Measurements from ENCODE around the gene KDM5A. TPM values are rescaled to one million over a fixed set of nuclear protein-coding genes. Genes with fewer than 3 reads are reported as not detected.

The KDM5A gene
- polyA plus RNA-seq, 3 donors, result 12.2 to 31.4 (median 17.1) TPM

- H4K20me1 ChIP-seq (ENCODE audit: insufficient read depth, low read length), result peaks cover 91% of the 10 kb centered on the region
- no peaks in the 10 kb centered on the region for H3K9me3 ChIP-seq (replicated peaks in 1 of 2; ENCODE audit: control insufficient read depth in 1 of 2, insufficient read depth in 1 of 2, low read length in 2 of 2)
- no peaks in the 10 kb centered on the region for H3K79me2 ChIP-seq (ENCODE audit: insufficient read depth, low read length)
- no peak for TF ChIP-seq CTCF (IDR thresholded peaks at IDR 0.05)
- no peak overlapping the region for H3K4me3 ChIP-seq (replicated peaks in 1 of 3; ENCODE audit: low read depth in 2 of 3, low read length in 3 of 3)
- intact Hi-C loops (cut with micrococcal nuclease), result no loop called here
- no peak overlapping the region for H3K4me2 ChIP-seq (replicated peaks; ENCODE audit: extremely low read depth, low read length, poor library complexity, severe bottlenecking)
- Mint-ChIP-seq H3K4me3 (no peak overlapping the region), H3K27ac (peak overlapping the region in 4 of 7 donors; percentile 1 to 55 (median 47)), H3K9me3 (no peaks in the 10 kb centered on the region), H3K36me3 (peaks cover 89 to 98% of the 10 kb centered on the region in 2 donors), H3K27me3 (ENCODE audit: low read depth in 3 of 3) (peaks cover 0 to 2% (median 0%) of the 10 kb centered on the region in 3 donors), H3K4me1 (no peaks in the 10 kb centered on the region)
- no peak overlapping the region for H3K9ac ChIP-seq (ENCODE audit: insufficient read depth, low read length, poor library complexity, severe bottlenecking)
- no peaks in the 10 kb centered on the region for H3K27me3 ChIP-seq (ENCODE audit: control insufficient read depth in 2 of 2, insufficient read depth in 2 of 2, low read length in 2 of 2)
- no peak for DNase-seq
- H3K27ac ChIP-seq (ENCODE audit: low read depth in 1 of 2, low read length in 2 of 2), result no peak overlapping the region
- 87% methylated on average over 8 of the region's 9 CpGs for WGBS (ENCODE audit: insufficient coverage)
- H2AFZ ChIP-seq (ENCODE audit: insufficient read depth, low read depth, low read length, poor library complexity, severe bottlenecking), result no peak overlapping the region
- H3K36me3 ChIP-seq (replicated peaks in 1 of 2; ENCODE audit: control insufficient read depth in 1 of 2, insufficient read depth in 2 of 2, low read length in 2 of 2), result peaks cover 99 to 100% of the 10 kb centered on the region in 2 donors
- H3K4me1 ChIP-seq (ENCODE audit: control insufficient read depth in 1 of 2, insufficient read depth in 2 of 2, low read length in 2 of 2), result no peaks in the 10 kb centered on the region
These were observed 70.2 kb downstream of the KDM5A start for GRCh38 chr12:318759-319515.

- no peak overlapping the region for H3K4me3 ChIP-seq (replicated peaks in 1 of 3; ENCODE audit: low read depth in 2 of 3, low read length in 3 of 3)
- H3K27me3 ChIP-seq (ENCODE audit: control insufficient read depth in 2 of 2, insufficient read depth in 2 of 2, low read length in 2 of 2), result no peaks in the 10 kb centered on the region
- no peak overlapping the region for H3K4me2 ChIP-seq (replicated peaks; ENCODE audit: extremely low read depth, low read length, poor library complexity, severe bottlenecking)
- no peak overlapping the region for H3K27ac ChIP-seq (ENCODE audit: low read depth in 1 of 2, low read length in 2 of 2)
- TF ChIP-seq CTCF (IDR thresholded peaks at IDR 0.05), result no peak
- Mint-ChIP-seq H3K36me3 (peaks cover 92 to 96% of the 10 kb centered on the region in 2 donors), H3K9me3 (no peaks in the 10 kb centered on the region), H3K27ac (no peak overlapping the region), H3K4me1 (no peaks in the 10 kb centered on the region), H3K27me3 (ENCODE audit: low read depth in 3 of 3) (peaks cover 0 to 1% (median 0%) of the 10 kb centered on the region in 3 donors), H3K4me3 (no peak overlapping the region)
- H3K79me2 ChIP-seq (ENCODE audit: insufficient read depth, low read length), result peaks cover 29% of the 10 kb centered on the region
- peaks cover 64% of the 10 kb centered on the region for H4K20me1 ChIP-seq (ENCODE audit: insufficient read depth, low read length)
- no peaks in the 10 kb centered on the region for H3K9me3 ChIP-seq (replicated peaks in 1 of 2; ENCODE audit: control insufficient read depth in 1 of 2, insufficient read depth in 1 of 2, low read length in 2 of 2)
- H3K4me1 ChIP-seq (ENCODE audit: control insufficient read depth in 1 of 2, insufficient read depth in 2 of 2, low read length in 2 of 2), result no peaks in the 10 kb centered on the region
- DNase-seq, result no peak
- peaks cover 99 to 100% of the 10 kb centered on the region in 2 donors for H3K36me3 ChIP-seq (replicated peaks in 1 of 2; ENCODE audit: control insufficient read depth in 1 of 2, insufficient read depth in 2 of 2, low read length in 2 of 2)
- intact Hi-C loops (cut with micrococcal nuclease), result no loop called here
- 60% methylated on average over 1 of the region's 2 CpGs for WGBS (ENCODE audit: insufficient coverage)
- no peak overlapping the region for H3K9ac ChIP-seq (ENCODE audit: insufficient read depth, low read length, poor library complexity, severe bottlenecking)
- no peak overlapping the region for H2AFZ ChIP-seq (ENCODE audit: insufficient read depth, low read depth, low read length, poor library complexity, severe bottlenecking)
These were observed 80.6 kb downstream of the KDM5A start for GRCh38 chr12:308511-308910.

Measured in CD14-positive monocyte (primary cell).